HPDE6-E6E7 (cell line): ENCODE measurements around the gene CLDN5.

Source experiments
- DNase-seq: peaks from one replicate; pipeline ENCODE4 v3.0.0; 2011; ENCODE audit warnings: missing footprints; ENCODE audit errors: extremely low spot score

CLDN5 gene

DNA sequence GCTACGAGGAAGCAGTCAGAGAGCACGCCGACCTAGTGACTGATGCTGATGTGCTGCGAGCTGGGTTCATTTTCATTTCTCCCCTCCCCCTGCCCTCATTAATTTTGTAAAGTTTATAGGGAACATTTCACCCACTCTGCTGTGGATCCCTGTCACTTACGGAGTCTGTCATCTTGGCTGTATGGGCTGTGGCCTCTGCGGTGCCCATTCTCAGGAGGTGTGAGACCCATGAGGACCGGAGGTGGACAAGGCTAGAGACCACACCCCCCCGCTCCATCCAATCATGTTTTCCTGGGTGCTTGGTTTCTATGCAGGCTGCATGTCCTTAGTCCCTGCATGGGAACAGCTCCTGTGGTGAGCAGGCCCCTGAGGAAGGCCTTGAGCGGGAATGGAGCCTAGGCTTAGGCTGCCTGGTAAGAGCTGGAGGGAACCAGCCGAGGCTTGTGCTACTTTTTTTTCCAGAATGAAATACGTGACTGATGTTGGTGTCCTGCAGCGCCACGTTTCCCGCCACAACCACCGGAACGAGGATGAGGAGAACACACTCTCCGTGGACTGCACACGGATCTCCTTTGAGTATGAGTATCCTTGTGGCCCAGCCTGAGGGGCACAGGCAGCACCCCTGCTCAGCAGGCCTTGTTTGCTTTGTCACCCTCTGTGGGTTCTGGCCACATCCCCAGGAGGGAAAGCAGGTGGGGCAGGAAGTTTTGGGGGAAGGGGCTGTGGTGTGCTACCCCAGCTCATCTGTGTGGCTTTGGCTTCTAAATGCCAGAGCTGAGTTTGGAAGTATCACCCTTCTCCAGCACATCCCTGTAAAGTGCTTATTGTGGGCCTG is 19.1 kb downstream of the CLDN5 start:
- DNase-seq: no peak

DNA sequence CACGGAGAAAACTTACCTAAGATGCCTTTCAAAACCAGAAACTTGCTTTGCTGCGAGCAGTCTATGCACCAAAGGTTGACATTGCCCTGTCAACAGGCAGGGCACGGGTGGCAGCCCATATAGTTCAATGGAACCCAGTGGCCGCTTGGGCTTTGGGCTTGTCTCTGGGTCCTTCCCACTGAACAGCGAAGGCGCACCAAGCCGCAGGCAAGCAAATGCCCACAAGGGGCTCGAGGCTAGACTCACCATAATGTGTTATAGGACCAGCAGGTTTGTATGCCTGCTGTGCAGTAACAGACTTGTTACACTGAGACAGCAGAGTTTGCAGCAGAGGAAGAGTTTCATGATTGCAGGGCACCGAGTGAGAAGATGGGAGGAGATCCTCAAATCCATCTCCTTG is 20.3 kb downstream of the CLDN5 start:
- DNase-seq: no peak

DNA sequence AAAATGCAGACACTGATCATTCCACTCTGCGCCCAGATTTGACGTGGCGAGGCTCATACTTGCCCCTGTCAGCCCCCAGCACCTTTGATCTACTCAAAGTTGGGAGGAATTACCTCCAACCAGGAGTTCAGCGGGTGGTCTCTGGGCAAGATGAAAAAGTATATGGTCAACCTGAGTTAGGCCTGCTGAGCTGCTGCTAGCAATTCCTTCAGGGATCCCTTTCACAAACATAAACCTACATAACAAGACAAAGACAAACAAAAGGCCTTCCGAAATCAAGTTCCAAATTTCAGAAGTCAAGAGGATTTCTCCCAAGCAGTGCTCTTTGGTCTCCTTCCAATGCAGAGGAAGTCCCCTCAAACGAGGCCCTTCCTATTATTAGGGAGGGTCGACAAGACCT is 20.8 kb downstream of the CLDN5 start:
- DNase-seq: no peak

DNA sequence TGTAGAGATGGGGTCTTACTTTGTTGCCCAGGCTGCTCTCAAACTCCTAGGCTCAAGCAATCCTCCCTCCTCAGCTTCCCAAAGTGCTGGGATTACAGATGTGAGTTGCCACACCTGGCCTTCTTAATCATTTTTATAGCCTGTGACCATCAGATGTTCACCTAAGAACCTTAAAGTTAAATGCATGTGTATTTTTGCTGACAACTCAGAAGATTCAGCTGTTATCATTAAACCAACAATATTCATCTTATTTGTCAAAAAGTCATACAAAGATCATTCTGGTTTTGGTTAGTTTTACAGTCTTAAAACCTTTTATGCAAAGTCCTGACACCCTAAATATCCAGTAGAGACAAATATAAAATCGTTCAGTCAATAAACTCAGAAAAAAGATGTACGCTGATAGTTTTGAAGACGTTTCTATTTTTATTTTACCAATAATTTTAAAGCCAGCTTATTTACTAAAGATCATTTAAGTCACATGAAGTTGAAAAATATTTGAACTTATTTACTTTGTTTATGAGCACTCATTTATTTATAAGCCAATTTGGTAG is 22.2 kb downstream of the CLDN5 start:
- DNase-seq: no peak

DNA sequence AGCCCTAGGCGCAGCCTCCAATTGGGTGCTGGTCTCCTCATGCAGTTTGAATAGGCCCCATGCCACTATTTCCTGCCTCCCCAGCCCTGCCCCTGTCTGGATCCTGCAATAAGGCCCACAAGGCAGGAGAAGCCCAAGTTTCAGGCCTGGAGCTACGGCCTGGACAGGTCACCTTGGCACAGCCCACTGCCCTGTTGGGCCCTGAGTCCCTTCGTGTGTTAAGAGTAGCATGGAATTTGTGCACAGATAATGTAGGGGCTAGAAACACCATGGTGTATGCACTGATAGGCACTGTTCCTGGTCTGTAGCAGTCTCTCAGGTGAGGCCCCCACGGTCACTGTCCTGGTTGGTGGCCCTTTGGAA is 24.3 kb downstream of the CLDN5 start:
- no peak for DNase-seq

DNA sequence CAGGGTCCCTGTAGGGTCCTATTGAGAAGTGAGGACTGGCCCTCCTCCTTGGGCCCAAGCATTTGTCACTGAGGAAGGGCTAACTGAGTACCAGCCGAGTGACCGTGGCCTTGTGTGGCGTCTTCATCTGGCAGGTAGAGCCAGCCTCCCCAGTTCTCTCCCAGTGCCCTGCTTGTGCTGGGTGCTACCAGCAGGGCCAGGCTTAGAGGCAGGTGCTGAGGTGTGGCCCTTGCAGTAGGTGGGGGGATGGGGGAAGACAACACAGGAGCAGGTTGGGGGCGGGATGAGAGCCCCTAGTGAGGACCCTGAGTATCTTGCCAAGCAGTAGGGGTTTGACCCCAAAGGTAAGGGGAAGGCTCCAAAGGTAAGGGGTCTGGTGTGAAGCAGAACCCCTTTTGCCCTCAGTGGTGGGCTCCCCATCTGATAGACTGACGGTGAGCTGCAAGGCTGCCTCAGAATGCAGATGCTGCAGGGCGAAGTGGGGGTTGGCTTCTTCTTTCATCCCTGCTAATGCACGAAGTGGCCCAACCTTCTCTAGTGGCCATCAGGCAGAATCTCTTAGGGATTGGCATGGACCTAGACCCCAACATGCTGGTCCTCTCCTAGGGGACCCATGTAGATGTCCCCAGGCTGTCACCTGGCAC is 24.9 kb downstream of the CLDN5 start:
- no peak for DNase-seq

DNA sequence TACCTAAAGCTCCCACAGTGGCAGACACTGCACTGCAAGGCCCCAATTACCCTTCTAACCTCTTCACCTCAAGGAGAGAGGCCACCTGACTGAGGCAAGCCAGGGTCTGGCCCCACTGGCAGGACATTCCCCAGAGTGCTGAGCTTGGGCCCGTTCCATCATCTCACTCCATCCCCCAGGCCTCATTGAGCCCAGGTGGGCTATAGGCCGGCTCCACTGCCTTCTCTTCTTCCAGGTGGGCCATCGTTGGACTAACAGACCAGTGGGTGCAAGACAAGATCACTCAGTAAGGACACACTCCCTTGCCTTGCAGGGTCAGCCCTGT is 25.4 kb downstream of the CLDN5 start:
- no peak for DNase-seq

DNA sequence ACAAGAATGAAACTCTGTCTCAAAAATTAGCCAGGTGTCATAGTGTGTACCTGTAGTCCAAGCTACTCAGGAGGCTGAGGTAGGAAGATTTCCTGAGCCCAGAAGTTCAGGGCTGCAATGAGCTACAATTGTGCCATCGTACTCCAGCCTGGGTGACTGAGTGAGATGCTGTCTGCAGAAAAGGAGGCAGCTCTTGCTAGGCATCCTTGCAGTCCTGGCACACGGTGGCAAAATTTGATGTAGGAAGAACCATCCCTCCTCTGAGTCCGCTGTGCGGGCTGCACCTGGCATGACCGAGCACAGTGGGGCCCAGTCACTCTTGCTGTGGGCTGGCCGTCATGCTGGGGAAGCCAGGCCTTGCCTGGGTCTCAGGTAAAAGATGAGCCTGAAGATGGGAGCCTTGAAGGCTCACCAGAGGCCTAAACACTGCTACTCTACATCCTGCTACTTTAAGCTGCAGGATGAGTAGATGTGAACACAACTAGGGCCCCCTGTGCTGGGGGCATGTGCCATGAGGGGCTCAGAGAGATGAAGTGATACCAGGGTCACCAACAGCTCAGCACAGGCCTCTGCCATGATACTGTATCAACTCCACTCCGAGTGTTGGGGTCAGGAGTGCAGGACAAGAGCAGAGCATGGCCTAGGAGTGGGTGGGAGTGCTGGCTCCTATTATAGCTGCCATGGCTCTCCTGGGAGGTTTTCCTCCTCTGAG is 25.9 kb downstream of the CLDN5 start:
- no peak for DNase-seq

DNA sequence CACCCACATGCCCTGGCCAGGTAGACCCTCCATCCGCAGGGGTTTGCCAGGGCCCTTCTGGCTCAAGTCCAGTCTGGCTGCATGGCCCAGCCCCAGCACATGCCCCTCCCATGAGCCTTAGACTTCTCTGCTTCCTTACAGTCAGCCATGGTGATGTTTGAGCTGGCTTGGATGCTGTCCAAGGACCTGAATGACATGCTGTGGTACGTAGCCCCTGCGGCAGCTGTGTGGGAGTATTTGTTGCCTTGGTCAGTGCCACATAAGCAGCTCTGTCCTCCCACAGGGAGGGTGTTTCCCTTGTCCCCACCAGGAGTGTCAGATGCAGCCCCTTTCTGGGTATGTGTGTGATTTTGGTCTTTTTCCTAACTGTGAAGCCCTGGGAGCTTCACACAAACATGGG is 27.0 kb downstream of the CLDN5 start:
- peak; percentile 49 for DNase-seq

DNA sequence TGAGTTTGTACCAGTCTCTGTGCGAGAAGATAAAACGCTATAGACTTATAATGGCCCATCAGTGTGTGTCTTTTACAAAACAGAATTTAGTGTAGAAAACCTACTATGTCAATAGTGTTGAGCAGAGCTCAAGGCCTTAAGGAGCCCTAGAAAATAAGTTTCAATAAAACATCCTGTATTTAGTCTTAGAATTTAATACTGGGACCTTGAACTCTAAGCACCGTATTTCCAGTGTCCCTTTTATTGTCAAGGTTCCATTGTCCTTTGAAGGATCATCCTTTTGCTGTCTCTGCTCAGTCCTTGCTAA is 27.9 kb downstream of the CLDN5 start:
- no peak for DNase-seq

DNA sequence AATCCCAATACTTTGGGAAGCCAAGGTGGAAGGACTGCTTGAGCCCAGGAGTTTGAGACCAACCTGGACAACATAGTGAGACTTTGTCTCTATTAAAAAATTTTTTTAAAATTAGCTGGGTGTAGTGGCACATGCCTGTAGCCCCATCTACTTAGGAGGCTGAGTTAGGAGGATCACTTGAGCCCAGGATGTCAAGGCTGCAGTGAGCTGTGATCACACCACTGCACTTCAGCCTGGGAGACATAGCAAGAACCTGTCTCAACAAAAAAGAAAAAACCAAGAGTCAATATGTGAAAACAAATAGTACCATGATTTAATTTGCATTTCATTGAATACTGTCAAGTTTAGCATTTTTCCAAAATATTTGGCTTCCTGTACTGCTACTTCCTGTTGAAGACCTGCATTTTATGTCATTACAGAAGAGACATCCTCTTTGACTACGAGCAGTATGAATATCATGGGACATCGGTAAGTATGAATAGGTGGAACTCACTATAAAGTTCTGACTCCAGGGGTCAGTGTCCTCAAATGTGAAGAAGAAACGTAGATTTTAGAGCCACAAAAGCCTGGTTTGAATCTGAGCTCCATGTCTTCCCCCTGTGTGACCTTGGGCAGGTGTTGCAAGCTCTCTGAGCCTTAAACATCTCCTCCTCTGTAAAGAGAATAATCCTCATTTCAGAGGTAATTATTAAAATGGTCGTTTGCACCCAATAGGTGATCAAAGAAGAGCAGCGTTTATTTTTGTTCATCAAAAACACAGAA is 28.5 kb downstream of the CLDN5 start:
- no peak for DNase-seq

DNA sequence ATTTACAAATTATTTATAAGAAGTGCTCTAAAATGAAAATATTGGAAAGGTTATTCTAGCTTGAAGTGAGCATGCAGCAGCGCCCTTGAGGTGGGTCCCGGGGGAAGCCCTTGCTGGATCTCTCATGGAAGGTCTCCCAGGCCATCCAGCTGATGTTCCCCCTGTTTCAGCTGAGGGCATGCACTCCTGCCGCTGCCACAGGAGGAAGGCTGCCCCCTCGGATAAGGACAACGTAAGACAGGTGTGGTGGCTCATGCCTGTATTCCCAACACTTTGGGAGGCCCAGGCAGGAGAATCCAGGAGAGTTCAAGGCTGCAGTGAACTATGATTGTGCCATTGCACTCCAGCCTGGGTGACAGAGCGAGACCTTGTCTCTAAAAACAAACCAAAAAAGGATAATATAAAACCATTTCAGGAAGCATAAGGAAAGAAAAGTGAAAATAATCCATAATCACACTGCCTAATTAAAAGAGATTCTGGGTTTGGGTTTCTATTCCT is 29.5 kb downstream of the CLDN5 start:
- DNase-seq: no peak

DNA sequence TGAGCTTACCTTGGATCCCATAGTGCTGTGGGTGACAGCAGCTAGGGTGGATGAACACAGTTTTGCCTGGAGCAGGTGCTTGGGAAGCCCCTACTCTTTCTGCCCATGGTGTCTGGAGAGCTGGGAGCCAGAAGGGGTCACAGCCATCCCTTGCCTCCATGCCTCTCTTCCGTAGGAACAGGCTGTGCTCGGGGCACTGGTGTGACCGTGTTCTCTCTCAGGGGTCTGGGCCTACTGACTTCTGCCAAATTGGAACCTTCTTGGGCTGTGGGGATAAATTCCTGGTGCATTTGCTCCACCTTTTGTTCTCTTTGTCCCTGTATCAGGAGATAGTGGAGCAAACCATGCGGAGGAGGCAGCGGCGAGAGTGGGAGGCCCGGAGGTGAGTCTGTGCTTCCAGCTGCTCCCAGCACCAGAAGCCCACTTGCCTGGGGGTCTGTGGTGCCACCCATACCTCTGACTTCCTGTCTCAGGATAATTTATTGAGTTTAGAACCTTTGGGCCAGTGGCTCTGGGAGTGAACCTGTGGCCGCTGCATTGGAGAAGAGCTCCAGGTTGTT is 30.1 kb downstream of the CLDN5 start:
- no peak for DNase-seq

DNA sequence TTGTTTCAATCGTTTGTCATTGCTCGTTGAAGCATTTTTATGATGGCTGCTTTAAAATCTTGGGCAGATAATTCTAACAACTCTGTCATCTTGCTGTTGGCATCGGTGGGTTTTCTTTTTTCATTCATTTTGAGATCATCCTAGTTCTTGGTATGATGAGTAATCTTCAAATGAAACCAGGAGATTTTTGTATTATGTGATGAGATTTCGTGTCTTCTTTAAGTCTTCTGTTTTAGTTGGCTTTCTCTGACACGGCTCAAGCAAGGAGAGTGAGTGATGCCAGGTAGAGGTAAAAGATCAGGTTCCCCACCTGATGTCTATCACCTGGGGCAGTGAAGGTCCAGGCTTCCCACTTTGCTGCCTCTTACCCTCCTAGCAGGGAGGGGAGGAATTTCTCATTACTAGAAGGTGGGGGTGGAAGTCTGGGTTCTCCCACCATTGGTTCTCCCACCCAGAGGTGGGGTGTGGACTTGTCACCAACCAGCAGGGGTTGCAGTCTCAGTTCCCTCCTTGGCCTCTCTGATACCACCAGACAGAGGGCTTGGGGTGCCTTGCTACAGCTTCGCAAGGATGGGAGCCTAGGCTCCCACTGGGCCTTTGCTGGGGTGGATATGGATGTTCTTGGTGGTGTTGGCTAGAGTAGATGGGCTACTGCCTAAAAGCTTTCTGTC is 31.6 kb downstream of the CLDN5 start:
- no peak for DNase-seq

DNA sequence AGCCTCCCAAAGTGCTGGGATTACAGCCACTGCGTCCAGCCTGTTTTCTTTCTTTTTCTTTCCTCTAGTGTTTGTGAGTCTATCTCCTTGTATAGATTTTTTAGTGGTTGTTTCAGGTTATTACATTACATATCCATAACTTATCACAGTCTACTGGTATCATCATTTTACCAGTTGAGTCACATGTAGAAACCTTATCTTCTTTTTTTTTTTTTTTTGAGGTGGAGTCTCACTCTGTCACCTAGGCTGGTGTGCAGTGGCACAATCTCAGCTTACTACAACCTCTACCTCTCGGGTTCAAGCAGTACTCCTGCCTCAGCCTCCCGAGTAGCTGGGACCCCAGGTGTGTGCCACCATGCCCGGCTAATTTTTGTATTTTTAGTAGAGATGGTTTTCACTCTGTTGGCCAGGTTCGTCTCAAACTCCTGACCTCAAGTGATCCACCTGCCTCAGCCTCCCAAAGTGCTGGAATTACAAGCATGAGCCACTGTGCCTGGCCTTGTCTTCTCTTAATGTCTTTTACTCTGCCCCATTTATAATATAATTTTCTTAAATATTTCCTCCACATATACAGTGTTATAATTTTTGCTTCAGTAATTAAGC is 33.5 kb downstream of the CLDN5 start:
- no peak for DNase-seq

DNA sequence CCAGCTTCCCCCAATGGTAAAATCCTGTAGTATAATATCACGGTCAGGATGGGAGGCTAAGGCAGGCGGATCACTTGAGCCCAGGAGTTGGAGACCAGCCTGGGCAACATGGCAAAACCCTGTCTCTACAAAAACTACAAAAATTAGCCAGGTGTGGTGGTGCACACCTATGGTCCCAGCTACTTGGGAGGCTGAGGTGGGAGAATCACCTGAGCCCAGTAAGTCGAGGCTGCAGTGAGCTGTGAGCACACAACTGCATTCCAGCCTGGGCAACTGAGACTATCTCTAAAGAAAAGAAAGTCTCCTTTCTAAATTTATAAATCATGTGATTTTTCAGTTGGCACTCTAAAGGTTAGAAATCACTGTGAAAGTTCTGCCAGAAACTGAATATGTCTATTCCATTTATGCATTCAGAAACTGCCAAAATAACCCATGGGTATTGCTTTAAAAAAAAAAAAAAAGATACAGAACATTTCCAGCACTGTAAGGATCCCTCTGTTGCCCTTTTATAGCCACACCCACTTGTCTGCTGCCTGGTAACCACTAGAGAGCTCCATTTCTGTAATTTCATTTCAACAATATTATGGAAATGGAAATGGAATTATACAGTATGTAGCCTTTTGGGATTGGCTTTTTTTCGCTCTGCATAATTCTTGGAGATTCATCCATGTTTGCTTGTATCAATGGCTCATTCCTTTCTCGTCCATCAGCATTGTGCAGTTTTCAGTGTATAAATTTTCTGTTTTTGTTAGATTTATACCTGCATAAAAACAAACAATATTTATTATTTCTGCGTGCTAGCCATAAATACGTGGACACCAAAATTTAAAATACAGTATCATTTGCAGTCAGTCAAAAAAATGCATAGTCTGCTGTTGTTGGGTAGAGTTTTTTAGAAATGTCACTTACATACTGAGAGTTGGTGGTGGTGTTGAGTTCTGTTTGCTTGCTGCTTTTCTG is 35.0 kb downstream of the CLDN5 start:
- no peak for DNase-seq

DNA sequence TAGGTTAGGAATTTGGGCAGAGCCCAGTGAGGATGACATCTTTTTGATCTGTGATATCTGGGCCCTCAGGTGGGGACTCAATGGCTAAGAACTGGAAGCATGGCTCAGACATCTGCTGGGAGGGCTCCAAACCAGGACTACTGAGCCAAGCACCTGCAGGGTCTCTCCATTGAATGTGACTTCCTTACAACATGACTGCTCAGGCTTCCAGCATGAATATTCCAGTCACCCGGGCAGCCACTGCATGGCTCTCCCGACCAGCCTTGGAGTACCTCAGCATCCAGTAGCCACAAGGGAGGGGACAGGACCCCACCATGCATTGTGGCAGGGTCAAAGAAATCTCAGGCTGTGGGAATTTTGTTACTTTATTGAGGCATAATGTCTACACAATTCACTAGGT is 35.9 kb downstream of the CLDN5 start:
- DNase-seq: no peak

DNA sequence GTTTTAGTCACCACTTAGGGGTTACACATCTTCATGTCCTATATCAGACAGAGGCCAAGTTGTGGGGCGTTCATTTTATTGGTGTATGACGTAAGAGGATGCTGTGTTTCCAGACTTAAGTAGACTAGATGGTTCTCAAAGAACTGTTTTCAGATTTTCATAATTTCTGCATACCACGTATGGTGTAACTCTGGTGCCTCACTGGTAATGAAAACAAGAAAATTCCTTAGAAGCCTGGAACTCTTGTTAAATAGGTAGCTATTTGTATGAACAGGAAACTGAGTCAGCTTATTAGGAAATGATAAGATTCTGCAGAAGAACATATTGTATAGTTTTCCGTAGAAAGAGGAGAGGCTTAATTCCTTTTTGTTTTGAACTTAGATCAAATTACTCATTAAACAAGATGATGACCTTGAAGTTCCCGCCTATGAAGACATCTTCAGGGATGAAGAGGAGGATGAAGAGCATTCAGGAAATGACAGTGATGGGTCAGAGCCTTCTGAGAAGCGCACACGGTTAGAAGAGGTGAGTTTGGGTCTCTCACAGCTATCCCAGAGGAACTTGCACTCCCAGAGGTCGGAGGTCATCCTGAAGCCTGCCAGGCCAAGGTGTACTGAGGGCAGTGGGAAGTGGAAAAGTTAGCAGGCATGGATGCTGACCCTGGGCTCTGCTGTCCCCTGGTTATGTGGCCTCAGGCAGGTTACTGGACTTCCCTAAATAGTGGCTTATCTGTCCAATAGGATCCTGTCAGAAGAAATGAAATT is 40.5 kb downstream of the CLDN5 start:
- no peak for DNase-seq

DNA sequence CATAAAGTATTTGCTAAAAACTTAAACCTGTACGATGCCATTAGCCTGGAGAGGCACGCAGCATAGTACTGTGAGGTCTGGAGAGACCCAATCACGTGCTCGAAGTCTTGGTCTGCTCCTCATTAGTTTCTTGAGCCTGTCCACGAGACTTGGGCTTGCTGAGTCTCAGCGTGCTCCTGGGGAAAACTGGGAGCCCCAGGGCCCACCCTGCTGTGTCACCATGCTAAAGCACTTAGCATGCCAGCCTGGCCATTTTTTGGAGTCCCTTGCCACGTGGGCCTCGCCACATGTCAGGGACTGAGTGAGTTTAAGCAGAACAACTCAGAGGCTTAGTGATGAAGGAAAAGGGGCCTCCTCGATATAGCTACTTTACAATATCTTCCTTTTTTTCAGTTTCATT is 41.9 kb downstream of the CLDN5 start:
- no peak for DNase-seq
